Fibroblast of upper back skin (primary cell): ENCODE data around the gene C10orf71.

ENCODE experiments used
- DNase-seq: peaks from one replicate; pipeline ENCODE4 v3.0.0-alpha.2; 2013

C10orf71 gene

GRCh38 chr10:49296836-49297235 is 2.1 kb upstream of the C10orf71 start:
- no peak for DNase-seq

- DNase-seq = no peak
These were observed 926 bp upstream of the C10orf71 start for GRCh38 chr10:49297818-49298670.

GRCh38 chr10:49298671-49298982 is 343 bp upstream of the C10orf71 start:
- no peak for DNase-seq

- DNase-seq = no peak
These were observed 808 bp downstream of the C10orf71 start for GRCh38 chr10:49299816-49300139.

- DNase-seq = peak; percentile 21
These were observed 1.4 kb downstream of the C10orf71 start for GRCh38 chr10:49300140-49300974.

GRCh38 chr10:49301302-49301701 is 2.3 kb downstream of the C10orf71 start:
- no peak for DNase-seq

GRCh38 chr10:49302088-49302487 is 3.1 kb downstream of the C10orf71 start:
- no peak for DNase-seq

GRCh38 chr10:49303711-49304110 is 4.7 kb downstream of the C10orf71 start:
- no peak for DNase-seq

GRCh38 chr10:49304137-49304536 is 5.2 kb downstream of the C10orf71 start:
- no peak for DNase-seq

GRCh38 chr10:49307921-49308320 is 9.0 kb downstream of the C10orf71 start:
- no peak for DNase-seq

GRCh38 chr10:49308881-49309280 is 9.9 kb downstream of the C10orf71 start:
- DNase-seq = no peak

GRCh38 chr10:49309691-49310411 is 10.9 kb downstream of the C10orf71 start:
- DNase-seq = no peak

GRCh38 chr10:49310460-49310859 is 11.5 kb downstream of the C10orf71 start:
- no peak for DNase-seq

GRCh38 chr10:49310901-49311554 is 12.1 kb downstream of the C10orf71 start:
- DNase-seq = no peak

GRCh38 chr10:49311555-49312236 is 12.7 kb downstream of the C10orf71 start:
- DNase-seq = no peak

GRCh38 chr10:49312246-49312869 is 13.4 kb downstream of the C10orf71 start:
- DNase-seq = no peak

- DNase-seq = no peak
These were observed 14.6 kb downstream of the C10orf71 start for GRCh38 chr10:49313501-49314070.

- no peak for DNase-seq
These were observed 15.8 kb downstream of the C10orf71 start for GRCh38 chr10:49314806-49315205.

- no peak for DNase-seq
These were observed 19.1 kb downstream of the C10orf71 start for GRCh38 chr10:49318028-49318427.

- DNase-seq = no peak
These were observed 19.8 kb downstream of the C10orf71 start for GRCh38 chr10:49318755-49319154.

- no peak for DNase-seq
These were observed 20.2 kb downstream of the C10orf71 start for GRCh38 chr10:49319206-49319605.

GRCh38 chr10:49320191-49320590 is 21.2 kb downstream of the C10orf71 start:
- no peak for DNase-seq
